Upper lobe of right lung (tissue), 1 donor: ENCODE results near the gene COX7C. TPM values are rescaled to one million over a fixed set of nuclear protein-coding genes. Genes with fewer than 3 reads are reported as not detected.
"Not testable (repeated sequence)": the region's sequence is repeated elsewhere in the genome, so short reads cannot be mapped to it uniquely, and the experiment has no call there.

ENCODE experiments used
- ATAC-seq: fragments of 200-7000 bp; cut with Tn5 transposase; one replicate; pipeline ENCODE4 v1.9.1; 2020; ENCODE audit warnings: mild to moderate bottlenecking, moderate library complexity
- DNase-seq: peaks from one replicate; pipeline ENCODE4 v3.0.0-alpha.2; 2020
- H3K27ac ChIP-seq: fragments of 200-600 bp; one replicate; pipeline ENCODE4 v1.8.0; 2022
- H3K27me3 ChIP-seq: fragments of 200-600 bp; one replicate; pipeline ENCODE4 v1.8.0; 2022; ENCODE audit warnings: mild to moderate bottlenecking
- H3K36me3 ChIP-seq: fragments of 200-600 bp; one replicate; pipeline ENCODE4 v1.8.0; 2022
- H3K4me1 ChIP-seq: fragments of 200-600 bp; one replicate; pipeline ENCODE4 v1.8.0; 2022
- H3K4me3 ChIP-seq: fragments of 200-600 bp; one replicate; pipeline ENCODE4 v1.8.0; 2022; ENCODE audit warnings: mild to moderate bottlenecking
- H3K9me3 ChIP-seq: fragments of 200-600 bp; one replicate; pipeline ENCODE4 v1.8.0; 2022
- CTCF ChIP-seq: fragments of 200-600 bp; IDR thresholded peaks from one replicate; pipeline ENCODE4 v1.8.0; 2022; ENCODE audit warnings: antibody characterized with exemption
- intact Hi-C: fragments of 100-400 bp; cut with DNase I; formaldehyde crosslinking; loops from one replicate; pipeline ENCODE4 v1.11.0; 2022
- total RNA-seq: library from RNA; stranded (reverse); fragmentation: NEBNext Ultra II Directional; extraction: Animal tissue kit (Norgen Biotek cat#: 25700); gene quantifications from one replicate; pipeline ENCODE4 v1.2.1, GENCODE V29; 2021
- donor health status: DM: no; HTN: yes; CAD: no; lungs with severe emphysema.

Gene COX7C
- total RNA-seq, 1 donor from 2014 or later, result 395 TPM

GRCh38 chr5:86649832-86650505 lies 32.2 kb downstream of the COX7C start:
- intact Hi-C loops, result no loop called here
- ATAC-seq (no peak), DNase-seq (no peak)
- TF ChIP-seq CTCF, result no peak
- Histone ChIP-seq H3K4me1 (no peaks in the 10 kb centered on the region), H3K9me3 (no peaks in the 10 kb centered on the region), H3K27ac (no peak overlapping the region), H3K4me3 (no peak overlapping the region), H3K27me3 (no peaks in the 10 kb centered on the region), H3K36me3 (no peaks in the 10 kb centered on the region)

- H3K27ac ChIP-seq, H3K4me1 ChIP-seq, H3K36me3 ChIP-seq, intact Hi-C loops, H3K27me3 ChIP-seq, ATAC-seq, DNase-seq, H3K4me3 ChIP-seq, H3K9me3 ChIP-seq: not testable (repeated sequence)
These were observed 43.0 kb downstream of the COX7C start for GRCh38 chr5:86660771-86661170.

GRCh38 chr5:86664173-86664572 lies 46.4 kb downstream of the COX7C start:
- Histone ChIP-seq H3K27me3 (no peaks in the 10 kb centered on the region), H3K4me3 (no peak overlapping the region), H3K27ac (no peak overlapping the region), H3K36me3 (no peaks in the 10 kb centered on the region), H3K9me3 (no peaks in the 10 kb centered on the region), H3K4me1 (no peaks in the 10 kb centered on the region)
- no peak for ATAC-seq
- intact Hi-C loops, result no loop called here
- no peak for TF ChIP-seq CTCF
- no peak for DNase-seq

GRCh38 chr5:86665984-86666760 lies 48.4 kb downstream of the COX7C start:
- Histone ChIP-seq H3K4me3 (no peak overlapping the region), H3K36me3 (no peaks in the 10 kb centered on the region), H3K27ac (no peak overlapping the region), H3K4me1 (no peaks in the 10 kb centered on the region), H3K27me3 (no peaks in the 10 kb centered on the region), H3K9me3 (no peaks in the 10 kb centered on the region)
- intact Hi-C loops, result no loop called here
- ATAC-seq, result no peak
- no peak for TF ChIP-seq CTCF
- no peak for DNase-seq

GRCh38 chr5:86666981-86667380 lies 49.2 kb downstream of the COX7C start:
- DNase-seq (no peak), ATAC-seq (no peak)
- H3K9me3 ChIP-seq, result no peaks in the 10 kb centered on the region
- no peak overlapping the region for H3K27ac ChIP-seq
- H3K4me3 ChIP-seq, result no peak overlapping the region
- no peak for TF ChIP-seq CTCF
- H3K27me3 ChIP-seq, result no peaks in the 10 kb centered on the region
- intact Hi-C loops, result no loop called here
- no peaks in the 10 kb centered on the region for H3K36me3 ChIP-seq
- H3K4me1 ChIP-seq, result no peaks in the 10 kb centered on the region
